Measurements from ENCODE around the gene TBC1D20. TPM values are rescaled to one million over a fixed set of nuclear protein-coding genes. Genes with fewer than 3 reads are reported as not detected.
"Not testable (repeated sequence)": the region's sequence is repeated elsewhere in the genome, so short reads cannot be mapped to it uniquely, and the experiment has no call there.

Gene TBC1D20
- total and polyA plus RNA-seq, 2 donors (not counting 1 experiment from before 2014, with no cell fraction given), result 33.9 to 38.3 TPM

GRCh38 chr20:458776-459175 is 3.6 kb downstream of the TBC1D20 start:
- H4K20me1 ChIP-seq (ENCODE audit: control insufficient read depth, extremely low read depth, insufficient read depth, low read length), result peaks cover 2% of the 10 kb centered on the region
- no peak overlapping the region for H3K4me2 ChIP-seq (ENCODE audit: extremely low read depth, insufficient read depth, low read length)

GRCh38 chr20:454951-455350 is 7.4 kb downstream of the TBC1D20 start:
- H4K20me1 ChIP-seq (ENCODE audit: control insufficient read depth, extremely low read depth, insufficient read depth, low read length), result no peaks in the 10 kb centered on the region
- no peak overlapping the region for H3K27ac ChIP-seq (ENCODE audit: insufficient read depth, low read length)
- H3K9me3 ChIP-seq (ENCODE audit: control insufficient read depth, insufficient read depth, low read depth, low read length), result no peaks in the 10 kb centered on the region
- H3K4me2 ChIP-seq (ENCODE audit: extremely low read depth, insufficient read depth, low read length), result no peak overlapping the region
- H3K9ac ChIP-seq (ENCODE audit: insufficient read depth, low read length), result no peak overlapping the region
- no peak overlapping the region for H2AFZ ChIP-seq (ENCODE audit: low read length)
- H3K79me2 ChIP-seq (ENCODE audit: control insufficient read depth, insufficient read depth, low read length), result peaks cover 70% of the 10 kb centered on the region
- TF ChIP-seq CTCF (conservative IDR thresholded peaks at IDR 0.05 in 1 of 2, IDR thresholded peaks at IDR 0.05 in 1 of 2; ENCODE audit: low read depth in 1 of 2, low read length in 2 of 2) (no peak), EZH2 (IDR thresholded peaks at IDR 0.05; ENCODE audit: low read length, missing control alignments) (no peak)
- no peaks in the 10 kb centered on the region for H3K27me3 ChIP-seq (ENCODE audit: control insufficient read depth, insufficient read depth, low read length)
- no peaks in the 10 kb centered on the region for H3K4me1 ChIP-seq (ENCODE audit: control insufficient read depth, extremely low read depth, insufficient read depth, low read length)
- no peaks in the 10 kb centered on the region for H3K36me3 ChIP-seq (ENCODE audit: control insufficient read depth, insufficient read depth, low read length)
- no peak for DNase-seq (ENCODE audit: low read depth in 2 of 2)
- H3K4me3 ChIP-seq (replicated peaks in 1 of 4; ENCODE audit: control extremely low read depth in 1 of 4, insufficient read depth in 1 of 4, low read depth in 3 of 4, low read length in 4 of 4), result no peak overlapping the region

More at GRCh38 chr20:458776-459175, 3.6 kb downstream of the TBC1D20 start:
- Histone ChIP-seq H3K4me1 (ENCODE audit: control insufficient read depth, extremely low read depth, insufficient read depth, low read length) (peaks cover 8% of the 10 kb centered on the region), H3K36me3 (ENCODE audit: control insufficient read depth, insufficient read depth, low read length) (no peaks in the 10 kb centered on the region), H3K27ac (ENCODE audit: insufficient read depth, low read length) (no peak overlapping the region), H3K9me3 (ENCODE audit: control insufficient read depth, insufficient read depth, low read depth, low read length) (no peaks in the 10 kb centered on the region), H3K27me3 (ENCODE audit: control insufficient read depth, insufficient read depth, low read length) (no peaks in the 10 kb centered on the region), H2AFZ (ENCODE audit: low read length) (no peak overlapping the region), H3K4me3 (replicated peaks in 1 of 4; ENCODE audit: control extremely low read depth in 1 of 4, insufficient read depth in 1 of 4, low read depth in 3 of 4, low read length in 4 of 4) (no peak overlapping the region), H3K79me2 (ENCODE audit: control insufficient read depth, insufficient read depth, low read length) (peaks cover 64% of the 10 kb centered on the region), H3K9ac (ENCODE audit: insufficient read depth, low read length) (no peak overlapping the region)
- no peak for DNase-seq (ENCODE audit: low read depth in 2 of 2)
- peak in 1 of 2 donors; percentile 8 for TF ChIP-seq CTCF (conservative IDR thresholded peaks at IDR 0.05 in 1 of 2, IDR thresholded peaks at IDR 0.05 in 1 of 2; ENCODE audit: low read depth in 1 of 2, low read length in 2 of 2)
- no peak for TF ChIP-seq EZH2 (IDR thresholded peaks at IDR 0.05; ENCODE audit: low read length, missing control alignments)

GRCh38 chr20:452021-452420 is 10.3 kb downstream of the TBC1D20 start:
- not testable (repeated sequence) for H3K9ac ChIP-seq (ENCODE audit: insufficient read depth, low read length); H3K9me3 ChIP-seq (ENCODE audit: control insufficient read depth, insufficient read depth, low read depth, low read length); H3K4me2 ChIP-seq (ENCODE audit: extremely low read depth, insufficient read depth, low read length); H3K4me1 ChIP-seq (ENCODE audit: control insufficient read depth, extremely low read depth, insufficient read depth, low read length); H3K27ac ChIP-seq (ENCODE audit: insufficient read depth, low read length); H3K36me3 ChIP-seq (ENCODE audit: control insufficient read depth, insufficient read depth, low read length); H3K27me3 ChIP-seq (ENCODE audit: control insufficient read depth, insufficient read depth, low read length); H3K4me3 ChIP-seq (replicated peaks in 1 of 4; ENCODE audit: control extremely low read depth in 1 of 4, insufficient read depth in 1 of 4, low read depth in 3 of 4, low read length in 4 of 4); DNase-seq (ENCODE audit: low read depth in 2 of 2); H4K20me1 ChIP-seq (ENCODE audit: control insufficient read depth, extremely low read depth, insufficient read depth, low read length); H2AFZ ChIP-seq (ENCODE audit: low read length)
- H3K79me2 ChIP-seq (ENCODE audit: control insufficient read depth, insufficient read depth, low read length), result peaks cover 53% of the 10 kb centered on the region
